D721Med (cell line): Measurements from ENCODE around the gene VASP.

Source experiments
- DNase-seq: peaks from one replicate; pipeline ENCODE4 v3.0.0; 2011; ENCODE audit warnings: low spot score; ENCODE audit not compliant: insufficient read length
- FAIRE-seq: peaks from 2 replicates; lab custom pipeline; 2011; peaks lifted over from hg19 to GRCh38; lab: Jason Lieb, UNC
- TF ChIP-seq, protein P1 (sequence below): IDR thresholded peaks from 2 replicates; pipeline ENCODE4 v1.5.1; 2012; ENCODE audit warnings: mild to moderate bottlenecking, control low read depth; ENCODE audit not compliant: insufficient read depth; ENCODE audit errors: missing control alignments

The VASP gene

DNA sequence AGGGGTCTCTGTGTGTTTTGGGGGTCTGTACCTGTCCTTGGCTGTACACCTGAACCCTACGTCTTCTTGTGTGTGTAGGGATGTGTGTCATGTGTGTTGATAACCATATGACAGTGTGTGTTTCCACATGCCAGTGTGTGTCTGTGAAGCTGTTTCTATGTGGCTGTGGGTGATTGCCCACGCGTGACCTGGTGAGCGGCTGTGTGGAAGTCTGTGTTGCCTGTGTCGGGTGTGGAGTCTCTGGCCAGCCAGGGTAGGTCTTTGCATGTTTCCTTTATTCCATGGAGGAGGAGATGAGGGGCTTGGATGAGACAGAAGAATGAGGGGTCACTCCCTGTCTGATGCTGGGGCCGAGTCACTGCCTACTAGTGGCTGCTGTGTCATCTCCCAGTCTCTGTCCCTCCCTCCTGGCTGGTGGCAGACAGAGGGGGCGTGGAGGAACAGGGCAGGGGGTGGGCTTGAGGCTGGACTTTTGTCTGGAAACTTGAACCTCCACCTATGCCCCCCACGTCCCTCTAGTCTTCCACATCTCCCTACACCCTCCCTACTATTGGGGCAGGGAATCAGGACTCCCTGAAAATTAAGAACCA lies 42.3 kb upstream of the VASP start:
- no peak for FAIRE-seq
- no peak for DNase-seq

DNA sequence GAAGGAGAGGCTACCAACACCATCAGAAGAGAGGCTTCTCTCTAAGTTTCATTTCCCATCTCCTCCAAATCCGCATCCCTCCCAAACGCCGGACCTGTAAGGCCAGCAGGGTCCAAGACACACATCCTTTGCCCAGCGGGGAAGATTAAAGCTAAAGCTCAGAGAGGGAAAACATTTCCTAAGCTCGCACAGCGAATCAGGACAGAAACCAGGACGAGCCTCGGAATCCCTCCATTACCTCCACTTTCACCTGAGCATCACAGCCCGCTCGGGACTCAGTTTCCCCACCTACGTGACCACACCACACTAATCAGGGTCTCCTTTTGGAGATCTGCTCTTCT lies 40.2 kb upstream of the VASP start:
- no peak for DNase-seq
- no peak for FAIRE-seq
- TF ChIP-seq, protein P1, sequence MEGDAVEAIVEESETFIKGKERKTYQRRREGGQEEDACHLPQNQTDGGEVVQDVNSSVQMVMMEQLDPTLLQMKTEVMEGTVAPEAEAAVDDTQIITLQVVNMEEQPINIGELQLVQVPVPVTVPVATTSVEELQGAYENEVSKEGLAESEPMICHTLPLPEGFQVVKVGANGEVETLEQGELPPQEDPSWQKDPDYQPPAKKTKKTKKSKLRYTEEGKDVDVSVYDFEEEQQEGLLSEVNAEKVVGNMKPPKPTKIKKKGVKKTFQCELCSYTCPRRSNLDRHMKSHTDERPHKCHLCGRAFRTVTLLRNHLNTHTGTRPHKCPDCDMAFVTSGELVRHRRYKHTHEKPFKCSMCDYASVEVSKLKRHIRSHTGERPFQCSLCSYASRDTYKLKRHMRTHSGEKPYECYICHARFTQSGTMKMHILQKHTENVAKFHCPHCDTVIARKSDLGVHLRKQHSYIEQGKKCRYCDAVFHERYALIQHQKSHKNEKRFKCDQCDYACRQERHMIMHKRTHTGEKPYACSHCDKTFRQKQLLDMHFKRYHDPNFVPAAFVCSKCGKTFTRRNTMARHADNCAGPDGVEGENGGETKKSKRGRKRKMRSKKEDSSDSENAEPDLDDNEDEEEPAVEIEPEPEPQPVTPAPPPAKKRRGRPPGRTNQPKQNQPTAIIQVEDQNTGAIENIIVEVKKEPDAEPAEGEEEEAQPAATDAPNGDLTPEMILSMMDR = no peak

More for the DNA sequence above, 42.3 kb upstream of the VASP start:
- TF ChIP-seq, protein P1 = no peak

DNA sequence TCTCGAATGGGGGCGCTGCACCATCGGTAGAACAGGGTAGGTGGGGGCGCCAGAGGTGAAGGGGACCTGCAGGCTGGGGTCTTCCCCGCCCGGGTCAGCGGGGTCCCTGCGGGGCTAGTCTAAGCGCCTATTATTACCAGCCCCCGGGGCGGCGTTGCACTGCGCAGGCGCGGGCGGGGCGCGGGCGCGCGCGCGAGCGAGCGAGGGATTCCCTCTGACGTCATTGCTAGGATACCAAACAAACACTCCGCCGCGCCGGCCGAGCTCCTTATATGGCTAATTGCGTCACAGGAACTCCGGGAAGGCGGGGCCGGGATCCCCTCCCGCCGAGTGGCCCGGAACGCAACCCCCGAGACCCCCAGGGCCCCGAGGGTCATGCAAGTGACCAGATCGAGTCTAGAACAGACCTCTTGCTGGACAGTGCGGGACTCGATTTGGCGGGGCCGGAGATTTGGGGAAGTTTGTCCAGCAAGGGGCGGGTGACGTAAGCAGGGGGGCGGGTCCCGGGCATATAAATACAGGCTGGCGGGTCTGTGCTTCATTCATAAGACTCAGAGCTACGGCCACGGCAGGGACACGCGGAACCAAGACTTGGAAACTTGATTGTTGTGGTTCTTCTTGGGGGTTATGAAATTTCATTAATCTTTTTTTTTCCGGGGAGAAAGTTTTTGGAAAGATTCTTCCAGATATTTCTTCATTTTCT lies 39.7 kb upstream of the VASP start, which contains the start of gene FOSB:
Gene FOSB, plus strand, starts transcription at position 541 of the 703 bp plus-strand sequence. CDS start 591 bp downstream, outside the sequence.
- DNase-seq (peak; percentile 91), FAIRE-seq (no peak)
- TF ChIP-seq, protein P1 = no peak

DNA sequence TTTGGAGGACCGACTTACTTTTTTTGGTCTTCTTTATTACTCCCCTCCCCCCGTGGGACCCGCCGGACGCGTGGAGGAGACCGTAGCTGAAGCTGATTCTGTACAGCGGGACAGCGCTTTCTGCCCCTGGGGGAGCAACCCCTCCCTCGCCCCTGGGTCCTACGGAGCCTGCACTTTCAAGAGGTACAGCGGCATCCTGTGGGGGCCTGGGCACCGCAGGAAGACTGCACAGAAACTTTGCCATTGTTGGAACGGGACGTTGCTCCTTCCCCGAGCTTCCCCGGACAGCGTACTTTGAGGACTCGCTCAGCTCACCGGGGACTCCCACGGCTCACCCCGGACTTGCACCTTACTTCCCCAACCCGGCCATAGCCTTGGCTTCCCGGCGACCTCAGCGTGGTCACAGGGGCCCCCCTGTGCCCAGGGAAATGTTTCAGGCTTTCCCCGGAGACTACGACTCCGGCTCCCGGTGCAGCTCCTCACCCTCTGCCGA lies 39.1 kb upstream of the VASP start:
- FAIRE-seq (no peak), DNase-seq (no peak)
- TF ChIP-seq, protein P1 = no peak

DNA sequence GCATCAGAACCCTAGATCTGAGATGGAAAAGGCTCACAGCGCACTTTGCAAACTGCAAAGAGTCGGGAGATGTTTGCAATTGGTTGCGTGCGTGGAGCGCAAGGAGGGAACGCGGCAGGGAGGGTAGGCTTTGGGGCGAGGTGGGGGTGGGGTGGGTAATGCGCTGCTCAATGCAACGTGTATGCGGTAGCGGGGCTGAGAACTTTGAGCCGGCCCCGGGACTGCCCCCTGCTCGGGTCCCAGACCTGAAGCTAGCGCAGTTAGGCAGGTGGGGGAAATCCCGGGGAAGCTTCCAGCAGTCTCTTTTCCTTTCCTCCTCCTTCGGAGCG lies 38.5 kb upstream of the VASP start:
- FAIRE-seq = no peak

DNA sequence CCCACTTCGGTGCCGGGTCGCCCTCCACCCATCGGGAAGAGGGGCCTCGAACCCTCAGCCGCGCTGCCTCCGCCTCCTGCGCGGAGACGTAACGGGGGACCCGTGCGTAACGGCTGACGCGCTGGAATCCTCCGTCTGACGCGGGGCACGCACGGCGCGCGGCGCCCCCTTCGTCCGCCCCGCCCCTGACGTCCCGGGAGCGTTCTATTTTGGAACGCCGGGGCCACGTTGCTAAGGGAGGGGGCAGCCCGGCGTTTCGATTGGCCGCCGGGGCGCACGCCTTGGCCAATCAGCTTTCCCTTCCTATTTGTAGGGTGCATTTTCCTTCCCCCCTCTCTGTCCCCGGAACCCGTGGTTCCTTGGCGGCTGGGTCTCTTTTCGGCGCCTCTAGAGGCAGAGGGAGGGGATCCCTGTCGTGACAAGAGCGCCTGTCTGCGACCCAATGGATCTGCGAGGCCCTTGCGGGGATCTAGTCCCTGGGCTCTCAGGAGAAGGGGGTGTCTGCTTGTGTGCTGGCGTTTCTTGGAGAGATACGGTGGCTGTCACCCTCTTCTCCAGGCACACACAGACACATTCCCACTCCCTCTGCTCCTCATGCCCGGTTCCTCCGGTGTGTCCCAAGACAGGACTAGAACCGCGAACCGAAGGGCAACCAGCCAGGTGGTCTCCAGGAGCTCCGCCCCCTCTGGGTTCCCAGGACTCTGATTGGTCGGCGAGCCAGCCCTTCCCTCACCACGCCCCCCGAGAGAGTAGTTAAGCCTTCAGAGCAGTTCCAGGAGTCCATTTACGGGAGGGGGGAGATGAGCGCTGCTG lies 37.9 kb upstream of the VASP start:
- no peak for FAIRE-seq

More for the DNA sequence above, 38.5 kb upstream of the VASP start:
- TF ChIP-seq, protein P1 = no peak
- DNase-seq = no peak

More for the DNA sequence above, 37.9 kb upstream of the VASP start:
- TF ChIP-seq, protein P1 = no peak
- peak; percentile 86 for DNase-seq
